ENCODE measurements around the gene CNGA2.

CNGA2 gene

DNA sequence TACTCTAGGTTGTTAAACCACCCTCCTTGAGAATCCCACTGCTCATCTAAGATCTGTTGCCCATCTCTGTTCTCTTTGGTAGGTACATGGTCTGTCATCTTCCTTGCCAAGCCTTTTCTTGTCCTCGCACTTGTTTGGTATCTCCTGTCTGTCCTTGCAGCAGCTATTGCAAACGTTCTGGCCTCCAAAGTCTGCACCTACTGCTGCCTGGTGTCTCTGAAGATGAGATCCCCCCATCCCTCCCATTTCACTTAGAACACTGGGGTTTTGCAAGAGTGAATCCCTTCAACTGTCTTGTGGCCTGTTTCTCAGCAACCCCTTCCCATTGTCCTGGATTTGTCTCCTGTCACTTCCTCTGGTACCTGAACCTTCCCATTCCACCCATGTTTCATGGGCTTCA, 673 bp downstream of the CNGA2 start:
- no peaks in the 10 kb centered on the region for H3K4me1 ChIP-seq (ENCODE audit: low read depth, poor library complexity, severe bottlenecking)
- no peak overlapping the region for H3K9ac ChIP-seq
- H3K36me3 ChIP-seq (ENCODE audit: insufficient read depth): no peaks in the 10 kb centered on the region
- H3K4me2 ChIP-seq: no peak overlapping the region
- no peak for TF ChIP-seq CTCF (conservative IDR thresholded peaks at IDR 0.05; ENCODE audit: low read depth, low read length)
- no peaks in the 10 kb centered on the region for H3K27me3 ChIP-seq (ENCODE audit: insufficient read depth, low read depth)
- no peak overlapping the region for H2AFZ ChIP-seq (ENCODE audit: low read depth)
- no peaks in the 10 kb centered on the region for H4K20me1 ChIP-seq (ENCODE audit: insufficient read depth)
- no peak overlapping the region for H3K4me3 ChIP-seq (IDR thresholded peaks at IDR 0.05; ENCODE audit: insufficient read depth, low read depth, low read length)
- H3K27ac ChIP-seq: no peak overlapping the region
- no peaks in the 10 kb centered on the region for H3K79me2 ChIP-seq (ENCODE audit: insufficient read depth, low read depth)

DNA sequence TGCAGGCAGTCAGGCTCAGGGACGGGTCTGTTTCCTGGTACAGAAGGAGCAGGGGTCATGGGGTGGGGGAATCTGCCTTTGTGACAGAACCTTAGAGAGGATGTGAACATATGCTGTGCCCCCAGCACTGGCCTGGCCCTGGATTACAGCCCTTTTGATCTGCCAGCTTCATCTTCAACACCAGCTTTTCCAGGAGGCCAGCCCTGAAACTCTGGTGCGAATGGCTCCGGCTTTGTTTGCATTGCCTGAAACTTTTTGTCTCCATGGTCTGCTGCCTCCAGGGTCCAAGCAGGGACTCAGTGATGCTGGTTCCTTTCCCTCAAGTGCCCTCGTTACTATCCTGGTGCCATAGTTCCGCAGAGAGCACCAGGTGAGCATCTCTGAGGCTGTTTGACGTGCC, 2.1 kb downstream of the CNGA2 start:
- Histone ChIP-seq H3K9ac (no peak overlapping the region), H3K4me1 (ENCODE audit: low read depth, poor library complexity, severe bottlenecking) (no peaks in the 10 kb centered on the region), H3K4me3 (IDR thresholded peaks at IDR 0.05; ENCODE audit: insufficient read depth, low read depth, low read length) (no peak overlapping the region), H2AFZ (ENCODE audit: low read depth) (no peak overlapping the region), H3K4me2 (no peak overlapping the region), H4K20me1 (ENCODE audit: insufficient read depth) (no peaks in the 10 kb centered on the region), H3K27ac (no peak overlapping the region), H3K27me3 (ENCODE audit: insufficient read depth, low read depth) (no peaks in the 10 kb centered on the region), H3K36me3 (ENCODE audit: insufficient read depth) (no peaks in the 10 kb centered on the region), H3K79me2 (ENCODE audit: insufficient read depth, low read depth) (no peaks in the 10 kb centered on the region)
- TF ChIP-seq CTCF (conservative IDR thresholded peaks at IDR 0.05; ENCODE audit: low read depth, low read length): no peak

- Histone ChIP-seq H3K4me3 (IDR thresholded peaks at IDR 0.05; ENCODE audit: insufficient read depth, low read depth, low read length) (no peak overlapping the region), H2AFZ (ENCODE audit: low read depth) (no peak overlapping the region)
Observed at GRCh38 chrX:151737494-151737893, 2.9 kb downstream of the CNGA2 start.

DNA sequence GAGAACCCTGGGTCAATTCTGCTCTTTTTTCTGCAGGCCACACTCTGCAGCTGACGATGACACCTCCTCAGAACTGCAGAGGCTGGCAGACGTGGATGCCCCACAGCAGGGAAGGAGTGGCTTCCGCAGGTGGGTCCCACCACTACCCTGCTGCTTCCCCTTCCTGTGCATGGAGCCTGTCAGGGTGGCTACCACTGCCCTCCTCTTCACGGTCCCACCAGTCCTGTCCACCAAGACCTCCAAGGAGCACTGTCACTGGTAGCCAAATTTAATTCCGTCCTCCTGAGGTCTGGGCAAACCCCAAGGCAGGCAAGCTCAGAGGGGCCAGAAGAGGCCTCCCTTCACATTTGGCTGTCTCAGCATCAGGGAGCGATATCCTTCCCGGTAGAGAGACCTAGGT, 4.2 kb downstream of the CNGA2 start:
- Histone ChIP-seq H4K20me1 (ENCODE audit: insufficient read depth) (no peaks in the 10 kb centered on the region), H3K27me3 (ENCODE audit: insufficient read depth, low read depth) (no peaks in the 10 kb centered on the region)
- TF ChIP-seq CTCF (conservative IDR thresholded peaks at IDR 0.05; ENCODE audit: low read depth, low read length): no peak

More at GRCh38 chrX:151737494-151737893, 2.9 kb downstream of the CNGA2 start:
- H3K27ac ChIP-seq: no peak overlapping the region
- no peak overlapping the region for H3K9ac ChIP-seq
- H3K27me3 ChIP-seq (ENCODE audit: insufficient read depth, low read depth): no peaks in the 10 kb centered on the region
- H3K36me3 ChIP-seq (ENCODE audit: insufficient read depth): no peaks in the 10 kb centered on the region
- no peaks in the 10 kb centered on the region for H3K79me2 ChIP-seq (ENCODE audit: insufficient read depth, low read depth)
- H4K20me1 ChIP-seq (ENCODE audit: insufficient read depth): no peaks in the 10 kb centered on the region
- no peaks in the 10 kb centered on the region for H3K4me1 ChIP-seq (ENCODE audit: low read depth, poor library complexity, severe bottlenecking)
- no peak for TF ChIP-seq CTCF (conservative IDR thresholded peaks at IDR 0.05; ENCODE audit: low read depth, low read length)
- no peak overlapping the region for H3K4me2 ChIP-seq

More for the DNA sequence above, 4.2 kb downstream of the CNGA2 start:
- H3K36me3 ChIP-seq (ENCODE audit: insufficient read depth): no peaks in the 10 kb centered on the region
- no peak overlapping the region for H3K27ac ChIP-seq
- no peak overlapping the region for H3K4me2 ChIP-seq
- no peaks in the 10 kb centered on the region for H3K79me2 ChIP-seq (ENCODE audit: insufficient read depth, low read depth)
- no peak overlapping the region for H3K9ac ChIP-seq
- H3K4me1 ChIP-seq (ENCODE audit: low read depth, poor library complexity, severe bottlenecking): no peaks in the 10 kb centered on the region
- no peak overlapping the region for H3K4me3 ChIP-seq (IDR thresholded peaks at IDR 0.05; ENCODE audit: insufficient read depth, low read depth, low read length)
- H2AFZ ChIP-seq (ENCODE audit: low read depth): no peak overlapping the region
